GM13977 (cell line): Measurements from ENCODE around the gene SMIM35.

ENCODE experiments used
- DNase-seq: peaks from one replicate; pipeline ENCODE4 v3.0.0; 2012; ENCODE audit warnings: low spot score
- in situ Hi-C: fragments of 300-500 bp; cut with MboI; formaldehyde crosslinking; loops from one replicate; pipeline ENCODE4 v1.12.0; 2022; ENCODE audit warnings: low sequenced_read_pairs, low pct_unique_long_range_greater_than_20kb, mixed read lengths, inconsistent platforms; ENCODE audit not compliant: unreplicated experiment
- TF ChIP-seq, protein P1 (sequence below): IDR thresholded peaks from 2 replicates; pipeline ENCODE4 v1.5.1; 2012; ENCODE audit warnings: mild to moderate bottlenecking, control low read depth; ENCODE audit not compliant: insufficient read depth; ENCODE audit errors: extremely low read depth, missing control alignments

The SMIM35 gene

DNA sequence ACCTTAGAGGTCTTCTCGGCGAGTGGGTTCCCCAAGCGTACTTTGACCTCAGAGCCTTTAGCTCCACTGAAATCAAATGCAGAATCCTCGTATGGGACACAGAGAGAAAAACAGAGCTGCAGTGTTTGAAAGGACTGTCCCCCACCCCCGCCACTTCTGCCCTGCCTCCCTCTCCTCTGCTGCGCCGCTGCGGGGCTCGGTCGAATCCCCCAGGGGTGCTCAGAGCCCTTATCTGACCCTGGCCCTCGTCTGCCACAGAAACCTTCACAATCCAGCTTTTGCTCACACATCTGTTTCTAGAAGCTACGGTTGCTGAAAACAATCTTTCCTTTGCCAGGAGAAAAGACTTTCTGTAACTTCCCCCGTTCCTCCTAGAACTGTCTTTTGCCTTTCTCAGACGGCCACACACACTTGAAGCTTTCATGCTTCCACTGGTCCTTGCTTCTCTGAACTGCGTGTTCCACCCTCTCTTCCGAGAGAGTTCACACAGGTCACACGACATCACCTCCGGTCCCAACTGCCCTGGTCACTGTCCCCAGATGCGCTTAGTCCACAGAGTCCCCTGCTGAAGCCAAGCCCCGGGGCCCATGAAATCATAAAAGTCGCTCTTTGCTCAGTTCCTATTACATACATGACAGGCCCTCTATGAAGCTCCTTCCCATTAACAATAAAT, 3.7 kb downstream of the SMIM35 start:
- in situ Hi-C loops = no loop called here
- no peak for DNase-seq
- TF ChIP-seq, protein P1, sequence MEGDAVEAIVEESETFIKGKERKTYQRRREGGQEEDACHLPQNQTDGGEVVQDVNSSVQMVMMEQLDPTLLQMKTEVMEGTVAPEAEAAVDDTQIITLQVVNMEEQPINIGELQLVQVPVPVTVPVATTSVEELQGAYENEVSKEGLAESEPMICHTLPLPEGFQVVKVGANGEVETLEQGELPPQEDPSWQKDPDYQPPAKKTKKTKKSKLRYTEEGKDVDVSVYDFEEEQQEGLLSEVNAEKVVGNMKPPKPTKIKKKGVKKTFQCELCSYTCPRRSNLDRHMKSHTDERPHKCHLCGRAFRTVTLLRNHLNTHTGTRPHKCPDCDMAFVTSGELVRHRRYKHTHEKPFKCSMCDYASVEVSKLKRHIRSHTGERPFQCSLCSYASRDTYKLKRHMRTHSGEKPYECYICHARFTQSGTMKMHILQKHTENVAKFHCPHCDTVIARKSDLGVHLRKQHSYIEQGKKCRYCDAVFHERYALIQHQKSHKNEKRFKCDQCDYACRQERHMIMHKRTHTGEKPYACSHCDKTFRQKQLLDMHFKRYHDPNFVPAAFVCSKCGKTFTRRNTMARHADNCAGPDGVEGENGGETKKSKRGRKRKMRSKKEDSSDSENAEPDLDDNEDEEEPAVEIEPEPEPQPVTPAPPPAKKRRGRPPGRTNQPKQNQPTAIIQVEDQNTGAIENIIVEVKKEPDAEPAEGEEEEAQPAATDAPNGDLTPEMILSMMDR = no peak

DNA sequence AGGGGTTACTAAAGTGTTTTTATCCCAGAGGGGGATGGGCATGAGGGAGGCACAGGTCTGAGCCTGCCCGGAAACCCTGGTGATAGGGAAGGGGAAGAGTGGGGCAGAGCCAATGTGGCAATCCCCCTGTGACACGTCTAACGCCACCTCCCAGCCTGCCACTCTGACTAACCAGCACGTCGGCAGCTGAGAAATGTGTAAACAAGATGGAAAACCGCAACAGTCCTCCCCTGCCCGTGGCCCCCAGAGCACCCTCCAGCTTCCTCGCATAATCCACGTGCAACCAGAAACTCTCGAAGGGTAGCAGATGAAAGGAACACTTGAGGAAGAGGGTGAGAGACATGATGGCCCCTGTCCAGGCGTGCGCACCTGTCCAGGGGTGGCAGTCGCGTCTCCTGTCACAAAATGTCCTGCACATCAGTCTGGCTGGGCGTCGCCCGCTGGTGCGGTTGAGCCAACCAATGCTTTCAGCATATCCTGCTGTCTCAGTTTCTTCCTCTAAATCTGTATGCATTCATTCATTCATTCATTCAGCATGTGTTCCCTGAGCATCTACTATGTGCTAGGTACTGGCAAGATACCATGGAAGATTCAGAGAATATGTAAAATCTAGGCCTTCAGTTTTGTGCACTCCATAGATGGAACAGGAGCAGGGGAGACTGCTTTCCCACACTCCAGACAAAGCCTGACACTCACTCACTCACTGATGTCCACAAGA, 5.4 kb downstream of the SMIM35 start:
- in situ Hi-C loops = no loop called here
- no peak for DNase-seq
- TF ChIP-seq, protein P1 = no peak

DNA sequence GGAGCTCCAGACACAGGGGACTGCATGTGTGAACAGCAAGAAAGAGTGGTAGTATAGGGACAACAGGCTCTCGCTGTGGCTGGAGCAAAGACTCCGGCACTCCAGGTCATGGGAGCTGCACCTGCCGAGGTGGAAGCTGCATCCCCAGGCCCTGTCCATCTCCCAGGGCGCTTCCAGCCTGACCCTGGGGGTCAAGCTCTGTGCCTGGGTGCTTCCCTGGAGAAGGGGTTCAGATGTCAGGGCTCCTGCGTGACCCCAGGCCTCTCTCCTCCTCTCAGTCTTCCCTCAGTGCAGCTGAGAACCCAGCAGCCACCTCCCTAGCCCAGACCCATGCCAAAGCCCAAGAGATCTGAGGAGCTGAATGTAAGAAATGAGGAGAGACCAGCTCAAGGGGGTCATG, 6.5 kb downstream of the SMIM35 start:
- in situ Hi-C loops = no loop called here
- no peak for DNase-seq
- TF ChIP-seq, protein P1 = no peak

DNA sequence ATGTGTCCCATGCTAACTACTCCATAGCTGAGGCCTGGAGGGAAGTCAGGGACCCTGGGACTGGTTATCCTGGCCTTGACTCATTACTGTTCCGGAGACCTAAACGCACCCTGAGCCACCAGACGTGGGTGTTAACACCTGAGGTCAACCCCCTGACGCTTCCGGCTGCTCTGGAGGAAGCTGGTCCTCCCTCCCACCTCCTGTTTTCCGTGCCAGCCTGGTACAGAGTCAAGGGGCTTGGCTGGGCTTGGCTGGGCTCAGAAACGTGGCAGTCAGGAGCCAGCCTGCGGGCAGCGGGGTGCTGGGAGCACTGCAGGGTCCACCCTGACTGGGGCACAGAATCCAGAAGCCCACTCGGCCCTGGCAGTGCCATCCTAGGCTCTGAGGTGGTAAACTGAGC, 7.3 kb downstream of the SMIM35 start:
- in situ Hi-C loops = no loop called here
- TF ChIP-seq, protein P1 = no peak
- DNase-seq = no peak

DNA sequence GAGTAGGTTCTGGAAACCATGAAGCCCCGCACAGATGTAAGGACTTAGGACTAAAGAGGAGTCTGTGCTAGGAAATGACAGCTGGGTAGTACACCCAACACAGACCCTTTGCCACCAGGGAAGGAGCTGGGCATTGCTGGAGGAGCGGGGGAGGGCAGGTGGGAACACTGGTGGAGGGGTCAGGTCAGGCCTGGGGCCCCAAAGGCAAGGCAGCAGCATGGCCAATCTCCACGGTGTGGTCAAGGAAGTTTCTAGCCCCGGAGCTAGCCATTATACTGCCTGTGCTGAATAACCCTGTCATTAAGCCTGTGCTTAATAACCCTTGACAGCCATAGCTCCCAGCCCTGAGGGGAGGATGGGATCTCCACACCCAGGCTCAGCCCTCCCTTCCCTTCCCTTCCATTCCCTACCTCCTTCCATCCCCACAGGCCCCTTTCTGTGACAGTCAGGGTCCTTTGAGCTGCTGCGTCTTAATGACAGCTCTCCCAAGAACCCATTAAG, 7.8 kb downstream of the SMIM35 start:
- in situ Hi-C loops = no loop called here

DNA sequence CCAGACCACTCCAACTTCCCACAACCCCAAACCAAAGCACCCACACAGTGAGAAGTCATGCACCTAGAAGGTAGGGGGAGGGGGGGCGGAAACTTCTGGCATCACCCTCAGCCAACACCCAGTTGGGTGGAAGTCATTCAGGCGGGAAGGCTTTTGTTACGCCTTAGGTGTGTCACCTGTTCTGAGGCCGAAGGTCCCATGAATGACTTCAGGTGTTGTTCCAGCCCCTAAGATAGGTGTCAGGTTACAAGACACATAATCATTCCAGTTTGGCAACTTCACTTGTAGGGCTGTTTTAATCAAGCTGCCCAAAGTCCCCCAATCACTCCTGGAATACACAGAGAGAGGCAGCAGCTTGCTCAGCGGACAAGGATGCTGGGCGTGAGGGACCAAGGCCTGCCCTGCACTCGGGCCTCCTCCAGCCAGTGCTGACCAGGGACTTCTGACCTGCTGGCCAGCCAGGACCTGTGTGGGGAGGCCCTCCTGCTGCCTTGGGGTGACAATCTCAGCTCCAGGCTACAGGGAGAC, 9.9 kb downstream of the SMIM35 start, which contains the start of gene TMPRSS4:
Gene TMPRSS4 (plus strand): TSS at position 325 of the 528 bp plus-strand sequence. CDS start 225 bp downstream, outside the sequence.
- TF ChIP-seq, protein P1 = no peak
- DNase-seq = no peak
- in situ Hi-C loops = no loop called here

More for the DNA sequence above, 7.8 kb downstream of the SMIM35 start:
- no peak for DNase-seq
- TF ChIP-seq, protein P1 = no peak
